ENCODE measurements around the gene JAKMIP2.

Gene JAKMIP2

DNA sequence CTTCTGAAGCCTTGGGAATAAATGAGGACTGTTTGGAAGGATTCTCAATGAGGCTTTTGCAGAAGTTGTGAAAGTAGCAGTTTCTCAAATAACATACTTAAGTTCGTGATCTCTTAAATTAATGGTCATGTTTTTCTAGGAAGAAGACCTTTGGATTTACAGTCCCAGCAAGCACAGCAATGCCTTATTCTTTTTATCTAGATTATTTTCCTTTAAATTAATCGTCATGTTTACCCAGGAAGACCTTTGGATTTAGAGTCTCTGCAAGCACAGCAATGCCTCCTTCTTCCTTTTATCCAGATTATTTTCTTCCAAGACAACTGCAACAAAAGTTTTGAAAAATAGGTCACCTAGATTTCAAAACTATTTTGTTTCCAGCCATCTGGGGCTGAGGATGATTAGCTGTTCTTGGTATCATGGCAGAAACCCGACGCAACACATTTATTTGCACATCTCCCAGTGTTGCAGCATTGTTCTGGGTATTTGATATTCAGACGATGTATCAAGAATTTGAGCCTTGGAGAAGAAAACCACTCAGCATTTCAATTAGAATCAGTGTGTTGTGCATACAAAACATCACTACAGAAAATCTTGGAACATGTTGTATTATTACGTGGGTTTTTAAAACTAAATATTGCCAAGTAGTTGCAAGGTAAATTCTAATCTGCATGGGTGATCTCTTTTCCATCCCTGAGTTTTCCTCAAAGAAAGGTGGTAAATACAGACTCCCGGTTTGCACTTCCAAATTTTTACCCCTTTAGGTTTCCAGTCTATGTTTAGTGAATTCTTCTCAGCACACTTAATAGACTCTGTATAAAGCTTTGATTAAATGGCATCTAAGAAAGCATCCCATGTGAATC lies 50.9 kb downstream of the JAKMIP2 start:
- TF ChIP-seq EGR1 (IDR thresholded peaks at IDR 0.05) (no peak), CEBPB (IDR thresholded peaks at IDR 0.05) (no peak), RAD21 (IDR thresholded peaks at IDR 0.05; ENCODE audit: low read depth) (no peak), EP300 (IDR thresholded peaks at IDR 0.05; ENCODE audit: borderline replicate concordance) (no peak), TCF12 (IDR thresholded peaks at IDR 0.05; ENCODE audit: low read depth) (no peak), FOXM1 (IDR thresholded peaks at IDR 0.05; ENCODE audit: borderline replicate concordance, low read depth) (no peak), NFIC (IDR thresholded peaks at IDR 0.05) (no peak), YY1 (IDR thresholded peaks at IDR 0.05; ENCODE audit: low read depth) (no peak)
- TF ChIP-seq, protein P1, sequence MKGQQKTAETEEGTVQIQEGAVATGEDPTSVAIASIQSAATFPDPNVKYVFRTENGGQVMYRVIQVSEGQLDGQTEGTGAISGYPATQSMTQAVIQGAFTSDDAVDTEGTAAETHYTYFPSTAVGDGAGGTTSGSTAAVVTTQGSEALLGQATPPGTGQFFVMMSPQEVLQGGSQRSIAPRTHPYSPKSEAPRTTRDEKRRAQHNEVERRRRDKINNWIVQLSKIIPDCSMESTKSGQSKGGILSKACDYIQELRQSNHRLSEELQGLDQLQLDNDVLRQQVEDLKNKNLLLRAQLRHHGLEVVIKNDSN (IDR thresholded peaks at IDR 0.05): no peak

DNA sequence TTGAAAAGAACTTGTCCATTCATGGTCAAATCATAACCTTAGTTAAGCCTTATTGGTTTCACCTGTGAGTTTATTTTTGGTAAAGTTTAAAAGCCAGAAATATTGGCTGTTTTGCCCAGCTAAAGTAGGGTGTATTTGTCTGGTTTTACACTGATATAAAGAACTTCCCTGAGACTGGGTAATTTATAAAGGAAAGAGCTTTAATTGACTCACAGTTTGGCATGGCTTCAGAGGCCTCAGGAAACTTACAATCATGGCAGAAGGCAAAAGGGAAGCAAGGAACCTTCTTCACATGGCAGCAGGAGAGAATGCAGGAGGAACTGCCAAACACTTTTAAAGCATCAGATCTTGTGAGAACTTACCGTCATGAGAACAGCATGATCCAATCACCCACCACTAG lies 55.3 kb downstream of the JAKMIP2 start:
- TF ChIP-seq YY1 (IDR thresholded peaks at IDR 0.05; ENCODE audit: low read depth) (no peak), TEAD4 (IDR thresholded peaks at IDR 0.05) (no peak)

DNA sequence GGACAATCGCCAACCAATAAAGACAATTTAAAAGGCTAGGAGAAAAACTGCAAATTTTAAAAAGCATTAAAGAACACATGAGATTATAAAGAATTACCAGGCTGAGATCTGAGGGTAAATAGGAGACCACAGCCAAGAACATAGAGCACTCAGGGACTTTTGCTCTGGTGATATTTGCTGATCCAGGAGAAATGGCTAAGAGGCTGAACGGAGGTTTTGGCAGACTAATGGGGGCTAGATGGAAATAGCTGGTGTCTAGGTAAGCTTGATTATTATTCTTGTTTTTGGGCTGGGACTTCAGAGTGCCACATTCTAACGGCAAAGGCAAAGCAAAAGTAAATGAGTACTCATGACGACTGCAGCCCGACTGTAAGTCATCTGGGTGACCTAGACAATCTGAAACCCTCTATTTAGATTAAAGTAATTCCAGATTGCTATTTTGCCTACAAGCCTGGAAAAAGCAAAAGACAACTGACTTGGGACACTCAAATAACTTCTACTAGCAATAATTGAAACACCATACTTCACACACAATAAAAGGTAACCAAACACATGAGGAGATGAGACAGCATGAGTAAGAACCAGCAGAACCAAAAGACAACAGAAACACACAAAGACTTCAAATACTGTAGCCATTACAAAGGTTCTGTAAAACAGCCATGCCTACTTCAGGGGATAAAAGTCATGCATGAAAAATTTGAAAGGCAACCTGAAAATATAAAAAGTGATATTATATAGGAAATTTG lies 68.8 kb downstream of the JAKMIP2 start:
- TF ChIP-seq YY1 (IDR thresholded peaks at IDR 0.05; ENCODE audit: low read depth) (no peak), EP300 (IDR thresholded peaks at IDR 0.05; ENCODE audit: borderline replicate concordance) (no peak), CREB1 (IDR thresholded peaks at IDR 0.05; ENCODE audit: low read depth) (no peak), FOXM1 (IDR thresholded peaks at IDR 0.05; ENCODE audit: borderline replicate concordance, low read depth) (no peak), EGR1 (IDR thresholded peaks at IDR 0.05) (no peak), NFIC (IDR thresholded peaks at IDR 0.05) (no peak), TCF12 (IDR thresholded peaks at IDR 0.05; ENCODE audit: low read depth) (no peak), TEAD4 (IDR thresholded peaks at IDR 0.05) (no peak), RAD21 (IDR thresholded peaks at IDR 0.05; ENCODE audit: low read depth) (no peak), TAF1 (IDR thresholded peaks at IDR 0.05; ENCODE audit: low read depth) (no peak), ZBTB7A (IDR thresholded peaks at IDR 0.05; ENCODE audit: low read depth) (no peak), CEBPB (IDR thresholded peaks at IDR 0.05) (no peak)
- TF ChIP-seq, protein P2, sequence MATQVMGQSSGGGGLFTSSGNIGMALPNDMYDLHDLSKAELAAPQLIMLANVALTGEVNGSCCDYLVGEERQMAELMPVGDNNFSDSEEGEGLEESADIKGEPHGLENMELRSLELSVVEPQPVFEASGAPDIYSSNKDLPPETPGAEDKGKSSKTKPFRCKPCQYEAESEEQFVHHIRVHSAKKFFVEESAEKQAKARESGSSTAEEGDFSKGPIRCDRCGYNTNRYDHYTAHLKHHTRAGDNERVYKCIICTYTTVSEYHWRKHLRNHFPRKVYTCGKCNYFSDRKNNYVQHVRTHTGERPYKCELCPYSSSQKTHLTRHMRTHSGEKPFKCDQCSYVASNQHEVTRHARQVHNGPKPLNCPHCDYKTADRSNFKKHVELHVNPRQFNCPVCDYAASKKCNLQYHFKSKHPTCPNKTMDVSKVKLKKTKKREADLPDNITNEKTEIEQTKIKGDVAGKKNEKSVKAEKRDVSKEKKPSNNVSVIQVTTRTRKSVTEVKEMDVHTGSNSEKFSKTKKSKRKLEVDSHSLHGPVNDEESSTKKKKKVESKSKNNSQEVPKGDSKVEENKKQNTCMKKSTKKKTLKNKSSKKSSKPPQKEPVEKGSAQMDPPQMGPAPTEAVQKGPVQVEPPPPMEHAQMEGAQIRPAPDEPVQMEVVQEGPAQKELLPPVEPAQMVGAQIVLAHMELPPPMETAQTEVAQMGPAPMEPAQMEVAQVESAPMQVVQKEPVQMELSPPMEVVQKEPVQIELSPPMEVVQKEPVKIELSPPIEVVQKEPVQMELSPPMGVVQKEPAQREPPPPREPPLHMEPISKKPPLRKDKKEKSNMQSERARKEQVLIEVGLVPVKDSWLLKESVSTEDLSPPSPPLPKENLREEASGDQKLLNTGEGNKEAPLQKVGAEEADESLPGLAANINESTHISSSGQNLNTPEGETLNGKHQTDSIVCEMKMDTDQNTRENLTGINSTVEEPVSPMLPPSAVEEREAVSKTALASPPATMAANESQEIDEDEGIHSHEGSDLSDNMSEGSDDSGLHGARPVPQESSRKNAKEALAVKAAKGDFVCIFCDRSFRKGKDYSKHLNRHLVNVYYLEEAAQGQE (IDR thresholded peaks at IDR 0.05; ENCODE audit: low read depth): no peak
- TF ChIP-seq, protein P1 (IDR thresholded peaks at IDR 0.05): no peak
- TF ChIP-seq, protein P3, sequence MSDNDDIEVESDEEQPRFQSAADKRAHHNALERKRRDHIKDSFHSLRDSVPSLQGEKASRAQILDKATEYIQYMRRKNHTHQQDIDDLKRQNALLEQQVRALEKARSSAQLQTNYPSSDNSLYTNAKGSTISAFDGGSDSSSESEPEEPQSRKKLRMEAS (IDR thresholded peaks at IDR 0.05): no peak

DNA sequence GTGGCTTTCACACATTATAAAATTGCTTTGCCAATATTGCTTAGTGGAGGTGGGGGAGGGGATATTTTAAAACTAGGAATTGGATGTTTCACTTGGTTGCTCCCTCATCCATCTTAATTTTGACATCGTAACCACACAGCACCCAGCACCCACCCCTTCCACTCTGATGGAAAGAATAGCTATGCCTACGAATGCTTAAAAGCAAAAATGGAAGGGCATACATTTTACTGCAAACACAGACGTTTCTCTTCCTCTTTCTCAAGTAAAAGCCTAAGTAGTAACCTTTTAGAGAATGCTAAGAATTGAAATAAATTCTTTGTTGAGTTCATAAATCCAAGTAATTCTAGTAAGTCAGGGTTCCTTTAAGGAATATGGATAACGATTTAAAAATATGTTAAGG lies 69.9 kb downstream of the JAKMIP2 start:
- TF ChIP-seq EP300 (IDR thresholded peaks at IDR 0.05; ENCODE audit: borderline replicate concordance) (no peak), TCF12 (IDR thresholded peaks at IDR 0.05; ENCODE audit: low read depth) (no peak), TEAD4 (IDR thresholded peaks at IDR 0.05) (no peak)
- TF ChIP-seq, protein P1 (IDR thresholded peaks at IDR 0.05): no peak

DNA sequence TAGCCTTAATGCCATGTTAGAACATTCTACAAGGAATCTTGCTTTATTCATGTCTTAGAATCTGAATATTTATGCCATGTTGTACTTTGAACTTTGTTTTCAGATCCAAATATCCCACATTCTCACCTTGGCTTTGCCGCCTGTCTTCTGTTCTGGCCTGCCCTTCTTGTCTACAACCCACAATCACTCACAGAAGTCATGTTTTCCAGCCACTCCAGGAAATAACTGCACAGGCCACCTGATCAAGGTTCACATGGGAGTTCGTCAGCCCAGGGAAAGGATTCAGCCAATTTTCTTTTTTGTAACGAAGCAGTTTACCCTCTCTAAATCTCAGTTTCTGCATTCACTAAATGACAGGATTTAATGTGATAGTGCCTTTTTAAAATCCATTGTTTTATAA lies 70.5 kb downstream of the JAKMIP2 start:
- TF ChIP-seq TCF12 (IDR thresholded peaks at IDR 0.05; ENCODE audit: low read depth): no peak
- TF ChIP-seq, protein P2 (IDR thresholded peaks at IDR 0.05; ENCODE audit: low read depth): no peak
- TF ChIP-seq CEBPB (IDR thresholded peaks at IDR 0.05): no peak
- TF ChIP-seq NFIC (IDR thresholded peaks at IDR 0.05): no peak
- TF ChIP-seq EP300 (IDR thresholded peaks at IDR 0.05; ENCODE audit: borderline replicate concordance): no peak
- TF ChIP-seq, protein P1 (IDR thresholded peaks at IDR 0.05): no peak
- TF ChIP-seq CREB1 (IDR thresholded peaks at IDR 0.05; ENCODE audit: low read depth): no peak
- no peak for TF ChIP-seq ZBTB7A (IDR thresholded peaks at IDR 0.05; ENCODE audit: low read depth)
- TF ChIP-seq FOXM1 (IDR thresholded peaks at IDR 0.05; ENCODE audit: borderline replicate concordance, low read depth): no peak
- no peak for TF ChIP-seq TEAD4 (IDR thresholded peaks at IDR 0.05)
- TF ChIP-seq RAD21 (IDR thresholded peaks at IDR 0.05; ENCODE audit: low read depth): no peak
- TF ChIP-seq, protein P3 (IDR thresholded peaks at IDR 0.05): no peak

Measured in Ishikawa (cell line).